HG03280 (cell line): Measurements from ENCODE around the gene CD276.
"Not testable (repeated sequence)": the region's sequence is repeated elsewhere in the genome, so short reads cannot be mapped to it uniquely, and the experiment has no call there.

ENCODE experiments used
- ATAC-seq: cut with Tn5 transposase; IDR thresholded peaks from one replicate; pipeline ENCODE4 v1.9.1; 2021; ENCODE audit warnings: mild to moderate bottlenecking, moderate library complexity; ENCODE audit not compliant: unreplicated experiment

The CD276 gene

DNA sequence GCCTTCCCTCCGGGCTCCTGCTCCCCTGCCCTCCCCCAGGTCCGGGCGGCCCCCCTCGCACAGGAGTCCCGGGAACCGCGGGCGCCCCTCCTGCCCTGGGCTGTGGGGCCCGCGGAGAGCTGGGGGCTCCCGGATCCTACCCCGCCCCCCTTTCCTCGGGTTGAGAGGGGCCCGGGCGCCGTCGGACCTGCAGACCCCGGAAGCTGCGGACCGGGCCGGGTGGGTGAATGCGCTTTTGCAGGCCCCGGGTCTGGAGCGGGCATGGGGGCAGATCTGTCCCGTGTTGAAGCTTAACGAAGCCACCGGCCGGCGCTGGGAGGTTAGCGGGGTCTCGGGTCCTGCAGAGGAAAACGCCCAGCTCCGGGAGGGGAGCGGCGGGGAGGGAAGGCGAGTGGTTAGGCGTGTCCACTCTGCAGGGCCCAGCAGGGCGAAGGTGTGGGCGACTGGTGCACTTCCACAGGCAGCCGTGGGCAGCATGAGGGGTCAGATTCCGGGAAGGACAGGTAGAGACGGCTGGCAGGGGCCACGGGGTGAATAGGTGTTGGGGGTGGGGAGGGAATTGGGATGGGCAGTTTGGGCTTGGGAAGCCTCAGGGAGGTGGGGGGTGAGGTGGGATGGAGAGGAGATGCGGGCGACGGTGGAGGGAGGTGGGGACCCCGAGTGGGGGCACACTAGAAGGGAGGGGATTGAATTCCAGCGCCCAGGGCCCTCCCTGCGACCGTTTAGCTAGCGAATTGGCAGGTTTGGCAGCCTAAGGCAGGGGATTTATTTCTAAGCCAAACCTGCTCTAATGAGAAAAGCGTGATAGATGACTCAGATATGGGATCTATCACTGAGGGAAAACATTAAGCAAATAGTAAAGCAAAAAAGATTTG, 635 bp downstream of the CD276 start:
- no peak for ATAC-seq

DNA sequence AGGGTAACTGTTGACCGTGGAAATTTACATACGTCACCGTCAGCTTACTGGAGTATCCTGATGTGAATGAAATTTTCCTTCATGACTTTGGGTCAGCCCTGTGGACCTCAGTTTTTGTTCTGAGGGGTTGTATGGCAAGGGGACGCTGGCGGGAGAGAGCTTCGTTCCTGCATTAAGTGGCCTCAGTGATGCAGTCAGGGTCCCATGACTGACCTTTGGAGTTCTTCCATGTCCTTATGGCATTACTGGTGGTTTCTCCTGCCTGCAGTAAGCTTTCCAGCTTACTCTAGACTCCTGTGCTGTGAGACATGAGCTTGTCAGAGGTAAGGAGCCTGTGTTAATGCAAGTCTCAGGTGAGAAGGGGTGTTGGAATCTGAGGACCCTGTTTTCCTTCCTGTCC, 1.8 kb downstream of the CD276 start:
- no peak for ATAC-seq

DNA sequence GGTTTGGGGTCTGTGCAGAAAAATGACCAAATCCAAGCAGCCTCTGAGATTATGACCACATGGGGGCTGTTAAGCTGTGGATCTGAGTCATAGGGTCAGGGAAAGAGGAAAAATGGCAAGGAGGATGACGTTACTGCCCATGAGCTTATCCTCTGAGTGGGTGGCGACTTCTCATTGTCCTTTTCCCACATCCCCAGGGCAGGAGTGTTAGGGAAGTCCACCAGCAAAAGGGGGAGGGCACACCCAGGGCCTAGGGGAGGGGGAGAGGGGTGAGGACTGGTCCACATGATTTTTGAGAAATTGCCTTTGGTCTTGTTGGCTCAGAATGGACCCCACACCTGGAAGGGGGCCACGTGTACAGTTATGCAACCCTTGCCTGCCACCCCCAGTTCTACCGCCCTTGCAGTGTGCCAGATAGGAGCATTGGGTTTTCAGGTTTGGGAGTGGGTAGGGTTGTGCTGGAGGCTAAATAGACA, 2.6 kb downstream of the CD276 start:
- ATAC-seq: no peak

DNA sequence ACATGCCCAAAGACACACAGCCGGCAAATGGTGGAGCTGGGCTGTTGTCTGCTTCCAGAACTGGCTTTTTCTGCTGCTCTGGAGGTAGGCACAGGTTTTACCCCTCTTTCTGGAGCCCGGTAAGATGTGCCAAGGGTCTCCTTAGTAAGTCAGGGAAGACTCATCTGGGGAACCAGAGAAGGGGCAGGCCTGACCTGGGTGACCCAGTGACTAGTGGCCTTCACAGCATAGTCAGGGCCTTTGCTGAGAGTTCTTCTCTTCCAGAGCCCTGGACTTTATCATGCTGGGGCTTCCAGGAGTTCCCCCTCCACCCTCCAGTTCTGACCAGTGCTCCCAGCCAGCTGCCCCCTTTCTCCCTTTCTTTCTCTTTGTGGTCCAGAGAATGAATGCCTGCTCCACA, 3.2 kb downstream of the CD276 start:
- ATAC-seq: no peak

DNA sequence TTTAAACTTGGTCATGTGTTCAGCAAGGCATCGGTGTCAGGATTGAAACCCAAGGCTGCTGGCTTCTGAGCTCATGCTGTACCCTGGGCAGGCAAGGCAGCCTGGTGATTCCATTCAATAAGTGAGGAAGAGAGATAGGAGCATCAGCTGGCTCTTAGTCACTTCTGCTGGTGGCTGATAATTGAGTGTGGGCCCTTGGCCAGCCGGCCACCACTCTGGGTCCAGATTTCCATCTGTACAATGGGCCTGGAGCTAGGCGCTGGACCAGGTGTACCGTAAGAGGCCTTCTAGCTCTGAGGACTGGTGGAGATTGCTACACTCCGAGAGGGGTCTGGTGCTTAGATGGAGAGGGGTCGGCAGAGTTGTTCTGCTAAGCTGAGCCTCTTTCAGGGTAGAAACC, 4.3 kb downstream of the CD276 start:
- no peak for ATAC-seq

DNA sequence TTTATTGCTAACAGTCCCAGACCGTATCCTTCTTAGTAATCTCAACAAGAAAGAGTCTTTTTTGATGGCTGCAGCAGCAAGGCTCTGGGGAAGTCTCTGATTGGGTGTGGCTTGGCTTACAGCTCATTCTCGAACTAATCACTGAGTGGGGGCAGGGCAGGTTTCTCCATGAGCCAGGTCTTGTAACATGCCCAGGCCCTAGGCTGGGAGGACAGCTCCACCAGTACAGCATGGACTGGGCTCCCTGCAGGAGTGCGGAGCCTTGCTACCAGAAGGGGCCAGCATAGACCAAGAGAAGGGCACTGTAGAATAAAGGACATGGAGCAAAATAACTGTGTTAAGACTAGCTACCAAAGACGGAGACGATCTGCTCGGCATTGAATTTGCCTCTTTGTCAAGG, 7.2 kb downstream of the CD276 start:
- no peak for ATAC-seq

DNA sequence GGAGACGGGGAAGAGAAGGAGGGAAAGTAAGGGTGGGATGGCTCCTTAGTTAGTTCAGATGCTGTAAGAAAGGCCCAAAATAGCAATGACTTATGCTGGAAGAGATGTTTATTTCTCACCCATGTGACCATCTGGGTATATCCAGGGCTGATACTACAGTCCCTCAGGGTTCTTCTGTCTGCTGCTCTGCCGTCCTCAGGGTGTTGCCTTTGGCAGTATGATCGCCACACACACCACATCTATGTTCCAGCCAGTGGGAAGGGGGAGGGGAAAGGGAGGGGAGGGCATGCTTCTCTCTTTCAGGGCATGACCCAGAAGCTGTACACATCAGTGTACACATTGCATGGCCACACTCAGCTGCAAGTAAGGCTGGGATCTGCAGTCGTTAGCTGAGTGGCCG, 10.2 kb downstream of the CD276 start:
- no peak for ATAC-seq

DNA sequence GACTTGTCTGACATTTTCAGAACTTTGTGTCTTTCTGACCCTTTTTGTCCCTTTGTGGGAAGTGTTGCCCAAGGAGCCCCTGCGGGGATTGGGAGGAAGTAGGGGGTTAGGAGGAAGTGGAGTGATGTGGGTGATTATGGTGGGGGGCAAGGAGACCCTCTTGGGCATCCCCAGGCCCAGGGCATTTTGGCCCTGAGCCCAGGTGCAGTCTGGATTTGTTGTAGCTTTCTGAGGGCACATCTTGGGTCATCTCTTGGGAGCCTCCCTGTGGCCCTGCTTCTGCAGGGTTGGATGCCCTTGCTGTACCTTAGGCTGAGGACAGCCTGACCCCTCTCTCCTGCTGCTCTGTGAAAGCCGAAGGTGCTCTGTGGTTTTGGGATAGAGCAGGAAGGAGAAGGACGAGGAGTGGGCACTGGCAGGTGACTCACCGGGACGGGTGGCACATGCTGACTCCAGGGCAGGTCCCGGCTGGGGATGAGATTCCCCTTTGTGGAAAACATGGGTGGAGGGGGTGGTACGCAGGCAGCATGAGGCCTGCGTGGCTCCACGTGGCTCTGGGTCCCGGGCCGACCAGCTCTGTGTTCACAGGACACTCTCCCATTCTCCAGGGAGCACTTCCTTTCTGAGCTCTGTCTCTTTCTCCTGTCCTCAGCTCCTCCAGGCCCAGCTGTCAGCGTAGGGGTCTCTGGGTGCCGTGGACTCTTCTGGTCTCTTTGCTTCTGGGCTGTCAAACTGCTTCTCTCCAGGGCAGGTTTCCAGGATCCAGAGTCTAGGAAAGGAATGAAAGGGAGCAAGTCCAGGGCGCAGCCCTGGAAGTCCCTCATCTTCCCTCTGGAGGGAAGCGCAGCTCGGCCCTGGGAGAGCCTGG, 11.8 kb downstream of the CD276 start:
- no peak for ATAC-seq

DNA sequence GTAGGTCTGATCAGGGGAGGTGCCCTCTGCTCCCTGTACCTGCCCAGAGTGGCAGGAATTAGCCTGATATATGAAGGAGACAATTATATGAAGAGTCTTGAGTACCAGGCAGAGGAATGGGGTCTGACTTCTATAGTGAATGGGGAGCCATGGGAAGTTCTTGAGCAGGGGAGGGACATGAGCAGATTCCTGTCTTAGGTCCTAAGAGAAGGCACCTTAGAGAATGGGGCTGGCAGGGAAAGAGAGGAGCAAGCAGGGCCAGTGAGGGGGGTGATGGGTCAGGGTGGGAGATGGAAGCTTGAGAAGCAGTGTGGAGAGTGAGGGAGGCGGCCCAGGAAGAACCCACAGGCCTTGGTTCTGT, 12.4 kb downstream of the CD276 start:
- no peak for ATAC-seq

DNA sequence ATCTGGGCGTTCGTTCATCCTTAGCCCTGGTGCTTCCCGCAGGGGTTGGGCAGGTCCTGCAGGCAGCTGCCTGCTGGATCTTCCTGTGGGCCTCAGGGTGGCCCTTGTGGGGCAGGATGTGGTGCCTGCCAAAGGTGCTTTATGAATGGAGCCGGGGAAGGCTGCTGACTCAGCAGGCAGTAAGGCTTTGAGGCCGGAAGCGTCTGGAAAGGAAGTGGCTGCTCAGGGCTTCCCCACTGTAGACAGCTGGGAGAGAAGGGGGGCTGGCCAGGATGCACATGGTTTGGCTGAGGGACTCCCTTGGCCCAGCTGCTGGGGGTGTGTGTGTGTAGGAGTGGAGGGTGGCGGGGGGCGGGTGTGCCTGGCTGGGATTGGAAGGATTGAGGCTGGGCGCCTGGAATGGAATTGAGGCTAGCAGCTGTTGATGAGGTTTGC, 12.9 kb downstream of the CD276 start:
- no peak for ATAC-seq

DNA sequence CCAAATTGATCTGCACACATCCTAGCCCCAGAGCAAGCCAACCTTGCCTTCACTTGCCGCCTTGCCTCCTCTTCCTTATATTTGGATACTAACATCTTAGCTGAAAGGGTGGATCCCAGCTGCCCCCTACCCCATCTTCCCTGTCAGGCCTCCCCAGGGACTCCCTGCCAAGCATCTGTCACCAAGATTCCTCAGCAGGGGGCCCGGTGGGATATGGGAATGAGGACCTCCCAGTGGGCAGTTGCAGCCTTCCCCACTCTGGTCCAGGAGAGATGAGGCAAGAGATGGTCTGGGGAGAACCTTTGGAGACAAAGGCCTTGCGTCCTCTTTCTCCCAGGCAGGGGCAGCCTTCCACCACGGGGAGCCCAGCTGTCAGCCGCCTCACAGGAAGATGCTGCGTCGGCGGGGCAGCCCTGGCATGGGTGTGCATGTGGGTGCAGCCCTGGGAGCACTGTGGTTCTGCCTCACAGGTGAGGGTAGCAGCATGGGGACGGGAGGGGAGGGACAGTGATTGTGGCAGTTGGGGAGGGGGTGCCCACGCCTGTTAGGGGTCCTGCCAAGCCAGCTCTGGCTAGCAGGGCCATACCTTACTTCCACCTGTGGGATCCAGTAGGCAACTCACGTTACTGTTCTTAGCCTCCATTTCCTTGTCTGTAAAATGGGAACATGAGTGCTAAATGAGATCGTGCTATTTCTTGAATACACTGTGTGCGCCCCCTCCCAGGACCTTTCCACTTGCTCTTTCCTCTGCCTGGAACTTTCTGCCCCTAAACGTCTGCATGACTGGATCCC, 15.3 kb downstream of the CD276 start:
- no peak for ATAC-seq

DNA sequence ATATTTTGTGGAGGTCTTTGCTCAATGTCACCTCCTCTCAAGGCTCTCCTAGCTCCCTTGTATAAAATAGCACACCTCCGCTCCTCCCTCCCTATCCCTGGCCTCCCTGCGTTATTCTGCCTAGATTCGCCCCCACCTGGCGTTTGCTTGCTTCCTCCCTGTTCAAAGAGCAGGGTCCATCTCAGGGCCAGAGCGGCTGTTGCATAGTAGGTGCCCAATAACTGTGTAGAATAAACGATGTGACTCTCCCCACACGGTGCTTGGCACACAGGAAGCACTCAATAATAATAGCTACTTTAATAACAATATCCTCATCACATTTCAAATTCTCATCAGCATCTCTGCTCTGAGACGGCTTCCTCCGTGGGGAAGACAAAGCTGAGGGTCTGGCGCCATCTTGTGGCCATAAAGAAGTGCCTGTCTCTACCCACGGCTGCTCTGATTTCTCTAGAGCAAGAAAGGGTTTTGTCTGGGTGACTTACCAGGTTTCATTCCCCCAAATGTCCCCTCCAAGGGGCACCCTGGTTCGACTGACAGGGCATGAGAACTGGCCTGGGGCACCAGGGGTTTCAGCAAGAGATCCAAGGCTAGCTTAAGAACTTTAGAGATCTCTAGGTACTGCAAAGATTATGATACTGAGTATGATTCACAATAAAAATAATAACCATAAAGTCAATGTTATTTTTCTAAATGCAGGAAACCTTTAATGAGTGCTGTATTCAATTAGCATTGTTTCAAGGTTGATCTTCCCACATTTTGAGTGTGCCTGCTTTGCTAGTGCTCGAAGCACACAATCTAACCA, 16.1 kb downstream of the CD276 start:
- ATAC-seq: peak; percentile 57

DNA sequence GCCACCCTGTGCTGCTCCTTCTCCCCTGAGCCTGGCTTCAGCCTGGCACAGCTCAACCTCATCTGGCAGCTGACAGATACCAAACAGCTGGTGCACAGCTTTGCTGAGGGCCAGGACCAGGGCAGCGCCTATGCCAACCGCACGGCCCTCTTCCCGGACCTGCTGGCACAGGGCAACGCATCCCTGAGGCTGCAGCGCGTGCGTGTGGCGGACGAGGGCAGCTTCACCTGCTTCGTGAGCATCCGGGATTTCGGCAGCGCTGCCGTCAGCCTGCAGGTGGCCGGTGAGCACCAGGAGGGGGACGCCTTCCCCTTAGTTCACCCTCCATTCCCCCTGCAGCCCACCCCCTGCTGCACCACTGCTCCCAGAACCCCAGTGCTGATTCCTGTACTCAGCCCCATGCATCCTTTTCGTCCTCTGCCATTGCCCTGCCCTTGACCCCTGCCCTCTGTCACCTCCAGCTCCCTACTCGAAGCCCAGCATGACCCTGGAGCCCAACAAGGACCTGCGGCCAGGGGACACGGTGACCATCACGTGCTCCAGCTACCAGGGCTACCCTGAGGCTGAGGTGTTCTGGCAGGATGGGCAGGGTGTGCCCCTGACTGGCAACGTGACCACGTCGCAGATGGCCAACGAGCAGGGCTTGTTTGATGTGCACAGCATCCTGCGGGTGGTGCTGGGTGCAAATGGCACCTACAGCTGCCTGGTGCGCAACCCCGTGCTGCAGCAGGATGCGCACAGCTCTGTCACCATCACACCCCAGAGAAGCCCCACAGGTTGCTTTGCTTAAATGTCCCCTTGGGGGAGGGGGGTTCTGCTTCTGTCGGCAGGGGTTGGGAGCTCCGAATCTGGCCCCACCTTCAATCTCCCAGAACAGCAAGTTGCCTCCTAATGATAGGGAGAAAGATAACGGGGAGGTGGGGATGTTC, 18.4 kb downstream of the CD276 start:
- not testable (repeated sequence) for ATAC-seq

DNA sequence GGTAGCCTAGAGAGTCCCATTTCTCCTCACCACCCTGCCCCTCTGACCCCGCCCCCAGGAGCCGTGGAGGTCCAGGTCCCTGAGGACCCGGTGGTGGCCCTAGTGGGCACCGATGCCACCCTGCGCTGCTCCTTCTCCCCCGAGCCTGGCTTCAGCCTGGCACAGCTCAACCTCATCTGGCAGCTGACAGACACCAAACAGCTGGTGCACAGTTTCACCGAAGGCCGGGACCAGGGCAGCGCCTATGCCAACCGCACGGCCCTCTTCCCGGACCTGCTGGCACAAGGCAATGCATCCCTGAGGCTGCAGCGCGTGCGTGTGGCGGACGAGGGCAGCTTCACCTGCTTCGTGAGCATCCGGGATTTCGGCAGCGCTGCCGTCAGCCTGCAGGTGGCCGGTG, 19.4 kb downstream of the CD276 start:
- ATAC-seq: not testable (repeated sequence)

DNA sequence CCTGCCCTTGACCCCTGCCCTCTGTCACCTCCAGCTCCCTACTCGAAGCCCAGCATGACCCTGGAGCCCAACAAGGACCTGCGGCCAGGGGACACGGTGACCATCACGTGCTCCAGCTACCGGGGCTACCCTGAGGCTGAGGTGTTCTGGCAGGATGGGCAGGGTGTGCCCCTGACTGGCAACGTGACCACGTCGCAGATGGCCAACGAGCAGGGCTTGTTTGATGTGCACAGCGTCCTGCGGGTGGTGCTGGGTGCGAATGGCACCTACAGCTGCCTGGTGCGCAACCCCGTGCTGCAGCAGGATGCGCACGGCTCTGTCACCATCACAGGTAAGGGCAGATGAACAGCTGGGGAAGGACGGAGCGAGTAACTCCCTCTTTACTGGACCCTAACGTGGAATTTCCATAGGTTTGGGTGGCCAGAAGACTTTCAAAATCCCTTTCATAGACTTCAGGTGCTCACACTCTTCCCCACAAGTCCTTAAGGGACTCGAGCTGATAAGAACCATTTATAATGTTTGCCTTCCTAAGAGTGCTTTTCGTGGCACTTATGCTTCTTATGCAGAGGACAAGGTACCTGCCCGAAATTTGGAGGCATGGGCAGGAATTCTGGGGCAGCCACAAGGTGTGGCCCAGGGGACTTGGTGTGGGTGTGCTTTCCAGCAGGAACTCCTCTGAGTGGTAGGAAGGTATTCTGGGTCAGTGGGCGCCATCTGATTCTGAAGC, 20.1 kb downstream of the CD276 start:
- not testable (repeated sequence) for ATAC-seq

DNA sequence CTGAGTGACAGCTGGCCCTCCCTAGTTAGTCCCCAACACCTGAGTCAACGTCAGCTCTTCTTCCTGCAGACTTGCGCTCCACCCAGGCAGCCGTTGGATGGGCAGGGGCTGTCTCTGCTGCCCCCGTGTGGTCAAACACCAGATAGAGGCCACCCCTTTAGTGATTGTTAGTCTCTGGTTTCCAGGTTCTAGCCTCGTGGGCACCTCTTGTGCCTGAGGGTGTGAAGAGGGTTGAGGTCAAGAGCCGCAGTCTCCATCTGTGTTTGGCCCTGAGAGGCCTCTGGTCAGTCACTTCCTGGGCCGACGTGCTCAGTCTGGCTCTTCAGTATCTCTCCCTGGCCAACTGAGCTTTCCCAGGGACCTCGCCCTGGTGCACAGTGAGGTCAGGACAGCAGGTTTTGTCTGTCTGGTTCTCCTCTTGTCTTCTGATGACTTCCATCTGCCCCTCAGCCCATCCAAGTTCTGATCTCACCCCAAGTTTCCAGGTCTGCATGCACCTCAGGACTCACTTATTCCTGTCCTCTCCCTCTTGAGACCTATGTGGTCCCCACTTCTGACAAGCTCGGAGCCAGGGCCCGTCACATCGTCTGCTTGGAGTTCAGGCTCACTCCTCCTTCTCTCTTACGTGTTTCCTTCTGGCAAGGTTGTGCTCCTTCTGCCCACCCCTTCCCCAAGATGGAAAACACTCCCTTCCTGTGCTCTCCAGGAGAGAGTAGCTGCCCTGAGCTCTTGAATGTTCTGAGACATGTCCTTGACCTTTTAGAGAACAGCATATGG, 20.9 kb downstream of the CD276 start:
- no peak for ATAC-seq

DNA sequence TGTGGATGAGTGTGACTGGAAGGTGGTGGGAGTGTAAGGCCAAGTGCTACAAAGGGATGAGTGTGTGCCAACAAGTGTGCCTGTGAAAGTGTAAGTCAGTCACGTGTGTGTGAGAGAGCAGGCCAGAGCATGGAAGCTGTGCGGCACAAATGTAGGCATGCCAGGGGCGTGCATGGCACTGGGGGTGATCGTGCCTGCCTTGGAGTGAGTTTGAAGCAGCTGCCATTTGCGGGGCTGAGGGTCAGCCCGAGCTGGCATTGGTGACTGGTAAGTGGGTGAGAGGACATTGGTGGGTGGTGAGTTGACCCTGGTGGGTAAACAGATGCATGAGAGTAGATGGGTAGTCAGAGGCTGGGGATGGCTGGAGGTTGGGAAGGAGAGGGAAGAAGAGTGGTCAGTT, 24.5 kb downstream of the CD276 start:
- ATAC-seq: no peak

DNA sequence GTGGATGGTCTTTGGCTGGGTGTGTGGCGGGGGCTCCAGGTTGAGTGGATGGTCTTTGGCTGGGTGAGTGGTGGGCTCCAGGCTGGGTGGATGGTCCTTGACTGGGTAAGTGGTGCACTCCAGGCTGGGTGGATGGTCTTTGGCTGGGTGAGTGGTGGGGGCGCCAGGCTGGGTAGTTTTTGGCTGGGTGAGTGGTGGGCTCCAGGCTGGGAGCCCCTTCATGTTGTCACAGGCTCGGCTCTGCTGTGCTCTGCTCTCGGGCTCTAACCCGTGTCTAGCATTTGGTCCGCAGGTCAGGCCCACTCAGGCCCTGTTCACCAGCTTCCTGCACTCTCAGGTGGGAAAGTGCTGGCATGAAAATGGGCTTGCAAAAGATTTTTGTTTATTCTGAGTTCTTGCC, 25.1 kb downstream of the CD276 start:
- ATAC-seq: no peak
